ENCODE results near the gene ESYT3. TPM values are rescaled to one million over a fixed set of nuclear protein-coding genes. Genes with fewer than 3 reads are reported as not detected.
"Not testable (repeated sequence)": the region's sequence is repeated elsewhere in the genome, so short reads cannot be mapped to it uniquely, and the experiment has no call there.

ESYT3 gene
- total RNA-seq, 2 experiments from 2014 or later: 0.23 to 0.26 TPM

- Mint-ChIP-seq H3K9me3 (ENCODE audit: low read depth) (no peaks in the 10 kb centered on the region), H3K27me3 (no peaks in the 10 kb centered on the region), H3K4me1 (peaks cover 6% of the 10 kb centered on the region), H3K36me3 (peaks cover 2% of the 10 kb centered on the region), H3K4me3 (no peak overlapping the region), H3K27ac (no peak overlapping the region)
- CTCF ChIA-PET: no interaction called here
- ATAC-seq (no peak), DNase-seq (no peak)
Observed at GRCh38 chr3:138507524-138507923, 73.1 kb downstream of the ESYT3 start.

DNA sequence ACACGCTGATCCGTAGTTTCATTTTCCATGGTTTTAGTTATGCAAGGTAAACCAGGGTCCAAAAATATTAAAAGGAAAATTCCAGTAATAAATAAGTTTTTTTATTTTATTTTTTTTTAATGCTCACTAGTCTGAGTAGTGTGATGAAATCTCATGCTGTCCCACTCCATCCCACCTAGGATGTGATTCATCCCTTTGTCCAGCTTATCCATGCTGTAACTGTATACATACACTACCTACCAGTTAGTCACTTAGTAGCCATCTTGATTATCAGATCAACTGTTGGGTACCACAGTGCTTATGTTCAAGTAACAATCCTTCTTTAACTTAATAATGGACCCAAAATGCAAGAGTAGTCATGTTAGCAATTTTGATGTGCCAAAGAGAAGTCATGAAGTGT lies 75.2 kb downstream of the ESYT3 start:
- Mint-ChIP-seq H3K9me3 (ENCODE audit: low read depth) (no peaks in the 10 kb centered on the region), H3K27ac (no peak overlapping the region), H3K4me1 (peaks cover 22% of the 10 kb centered on the region), H3K4me3 (no peak overlapping the region), H3K36me3 (no peaks in the 10 kb centered on the region), H3K27me3 (no peaks in the 10 kb centered on the region)
- CTCF ChIA-PET: no interaction called here
- no peak for ATAC-seq
- DNase-seq: no peak

- H3K36me3 Mint-ChIP-seq: peaks cover 9% of the 10 kb centered on the region
- no peak overlapping the region for H3K4me3 Mint-ChIP-seq
- H3K27me3 Mint-ChIP-seq: no peaks in the 10 kb centered on the region
- no peaks in the 10 kb centered on the region for H3K9me3 Mint-ChIP-seq (ENCODE audit: low read depth)
- peaks cover 22% of the 10 kb centered on the region for H3K4me1 Mint-ChIP-seq
- CTCF ChIA-PET: no interaction called here
- no peak for ATAC-seq
- H3K27ac Mint-ChIP-seq: no peak overlapping the region
- DNase-seq: no peak
Observed at GRCh38 chr3:138511945-138512344, 77.5 kb downstream of the ESYT3 start.

- no peaks in the 10 kb centered on the region for H3K9me3 Mint-ChIP-seq (ENCODE audit: low read depth)
- H3K27ac Mint-ChIP-seq: peak overlapping the region; percentile 50
- H3K36me3 Mint-ChIP-seq: peaks cover 16% of the 10 kb centered on the region
- H3K4me3 Mint-ChIP-seq: no peak overlapping the region
- CTCF ChIA-PET: interaction anchor here (0.9 to 1.4 kb wide), 2 partner anchors 14 to 81 kb away, joined by 3 read pairs; partner anchors contain the start of gene CEP70
- no peaks in the 10 kb centered on the region for H3K27me3 Mint-ChIP-seq
- peak; percentile 42 for DNase-seq
- ATAC-seq: peak; percentile 91
- H3K4me1 Mint-ChIP-seq: peaks cover 22% of the 10 kb centered on the region
Observed at GRCh38 chr3:138513090-138513843, 78.9 kb downstream of the ESYT3 start.

DNA sequence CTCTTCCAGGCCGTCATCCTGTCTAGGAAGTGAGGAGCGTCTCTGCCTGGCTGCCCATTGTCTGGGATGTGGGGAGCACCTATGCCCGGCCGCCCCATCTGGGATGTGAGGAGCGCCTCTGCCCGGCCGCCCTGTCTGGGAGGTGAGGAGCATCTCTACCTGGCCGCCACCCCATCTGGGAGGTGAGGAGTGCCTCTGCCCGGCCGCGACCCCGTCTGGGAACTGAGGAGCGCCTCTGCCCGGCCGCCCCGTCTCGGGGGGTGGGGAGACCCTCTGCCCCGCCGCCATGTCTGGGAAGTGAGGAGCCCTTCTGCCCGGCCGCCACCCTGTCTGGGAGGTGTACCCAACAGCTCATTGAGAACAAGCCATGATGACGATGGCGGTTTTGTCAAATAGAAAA lies 87.0 kb downstream of the ESYT3 start:
- H3K27me3 Mint-ChIP-seq; H3K9me3 Mint-ChIP-seq (ENCODE audit: low read depth); H3K27ac Mint-ChIP-seq; ATAC-seq; DNase-seq; H3K4me1 Mint-ChIP-seq; CTCF ChIA-PET; H3K4me3 Mint-ChIP-seq: not testable (repeated sequence)
- H3K36me3 Mint-ChIP-seq: peaks cover 31% of the 10 kb centered on the region

Other genes starting within 250 kb of the ESYT3 start
- gene ARMC8, start 247.3 kb upstream of the ESYT3 start, total RNA-seq: 10 to 100 TPM; 48.4 to 54.3 TPM
- not detected for gene NME9, start 104.8 kb upstream of the ESYT3 start, total RNA-seq
- not detected for gene MRAS, start 86.0 kb upstream of the ESYT3 start, total RNA-seq
- gene CEP70, start 159.6 kb downstream of the ESYT3 start, total RNA-seq: 10 to 100 TPM in 1 of 2 experiments, 1 to 10 TPM in 1; 9.8 to 10.5 TPM
- gene FAIM, start 174.2 kb downstream of the ESYT3 start, total RNA-seq: 1 to 10 TPM; 2.2 to 4.7 TPM

Data from activated CD8-positive, alpha-beta memory T cell treated with anti-CD3 and anti-CD28 coated beads, Interleukin-2, amount 10 ng/mL, durations not matched to agents 7 days and 5 days (primary cell).